NT2/D1 (cell line): ENCODE data around the gene NT5C3B.
"Not testable (repeated sequence)": the region's sequence is repeated elsewhere in the genome, so short reads cannot be mapped to it uniquely, and the experiment has no call there.

ENCODE experiments used
- SUZ12 ChIP-seq: IDR thresholded peaks from 2 replicates; pipeline ENCODE4 v1.6.1; 2011; ENCODE audit not compliant: insufficient read length, insufficient read depth; ENCODE audit errors: extremely low read depth
- YY1 ChIP-seq: IDR thresholded peaks from 2 replicates; pipeline ENCODE4 v1.6.1; 2011; ENCODE audit not compliant: insufficient read length, insufficient read depth

DNA sequence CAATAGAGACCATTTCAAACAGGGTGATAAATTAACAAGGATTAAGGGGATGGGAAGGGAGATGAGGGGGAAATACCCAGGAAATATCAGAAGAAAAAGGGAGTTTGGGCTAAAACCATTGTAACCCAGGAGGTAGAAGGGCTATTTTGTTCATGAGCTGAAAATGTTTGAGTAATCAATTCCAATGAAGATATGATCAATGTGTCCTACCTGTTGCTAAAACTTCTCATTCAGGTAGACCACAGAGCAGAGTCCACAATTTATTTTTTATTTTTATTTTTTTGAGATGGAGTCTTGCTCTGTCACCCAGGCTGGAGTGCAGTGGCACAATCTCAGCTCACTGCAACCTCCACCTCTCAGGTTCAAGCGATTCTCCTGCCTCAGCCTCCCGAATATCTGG lies 3.4 kb upstream of the NT5C3B start:
- not testable (repeated sequence) for TF ChIP-seq SUZ12, YY1
